ENCODE measurements around the gene ABRAXAS1. TPM values are rescaled to one million over a fixed set of nuclear protein-coding genes. Genes with fewer than 3 reads are reported as not detected.

Gene ABRAXAS1
- total and polyA plus RNA-seq, 2 of the 13 experiments (the other 11 are each of a cell fraction or from before 2014, with no cell fraction given), result 14.1 to 14.7 TPM

- TF ChIP-seq NR2C2 (CRISPR knock-in tag; IDR thresholded peaks at IDR 0.05; ENCODE audit: borderline replicate concordance) (peak; percentile 86), MLLT10 (CRISPR knock-in tag; IDR thresholded peaks at IDR 0.05) (no peak), ZNF607 (CRISPR knock-in tag; IDR thresholded peaks at IDR 0.05; ENCODE audit: borderline replicate concordance) (0 out of 2 replicates have a peak, but pooled peaks have one; percentile 13), ZNF782 (CRISPR knock-in tag; IDR thresholded peaks at IDR 0.05; ENCODE audit: borderline replicate concordance) (peak; percentile 77; the same call in 1 of the 2 replicates), ATF4 (CRISPR knock-in tag; IDR thresholded peaks at IDR 0.05) (peak in 1 of 2 experiments; percentile 17; a peak in 1 of 4 replicates), GTF3A (CRISPR knock-in tag; conservative IDR thresholded peaks at IDR 0.05) (no peak), ZFP82 (CRISPR knock-in tag; IDR thresholded peaks at IDR 0.05; ENCODE audit: borderline replicate concordance) (peak; percentile 68; the same call in 1 of the 2 replicates), EZH2 (conservative IDR thresholded peaks at IDR 0.05; ENCODE audit: low read depth, low read length) (no peak), MTA3 (CRISPR knock-in tag; IDR thresholded peaks at IDR 0.05) (no peak), ZNF142 (CRISPR knock-in tag; IDR thresholded peaks at IDR 0.05) (peak; percentile 67; the same call in 1 of the 2 replicates), FOXO1 (CRISPR knock-in tag; IDR thresholded peaks at IDR 0.05) (no peak; the same call in 1 of the 2 replicates), CERS6 (CRISPR knock-in tag; IDR thresholded peaks at IDR 0.05) (no peak), ZNF274 (CRISPR knock-in tag; IDR thresholded peaks at IDR 0.05) (no peak), ELF1 (CRISPR knock-in tag; IDR thresholded peaks at IDR 0.05) (peak; percentile 97), SPEN (CRISPR knock-in tag; IDR thresholded peaks at IDR 0.05; ENCODE audit: low read depth) (peak; percentile 96), ZMYM3 (CRISPR knock-in tag; IDR thresholded peaks at IDR 0.05) (0 out of 2 replicates have a peak, but pooled peaks have one; percentile 23), ZNF605 (CRISPR knock-in tag; IDR thresholded peaks at IDR 0.05) (peak; percentile 77)
These were observed 29.4 kb downstream of the ABRAXAS1 start, which contains the start of the genes HELQ and MRPS18C (continued) for GRCh38 chr4:83455281-83456183.

Data from HepG2 (cell line).